Fibroblast of mammary gland (primary cell): Measurements from ENCODE around the gene BGN.

Experiments
- DNase-seq: peaks from one replicate; pipeline ENCODE4 v3.0.0-alpha.2; 2010; ENCODE audit warnings: low read depth
- H3K4me3 ChIP-seq: 2 replicates; pipeline ENCODE4 v1.5.1; 2011; ENCODE audit warnings: low read depth, mild to moderate bottlenecking, low read length, moderate library complexity; ENCODE audit not compliant: control insufficient read depth
- TF ChIP-seq, protein P1 (sequence below): conservative IDR thresholded peaks from 2 replicates; pipeline ENCODE4 v1.5.1; 2011; ENCODE audit warnings: low read depth, low read length, inconsistent platforms; ENCODE audit not compliant: control insufficient read depth, insufficient read depth

Gene BGN

GRCh38 chrX:153456161-153456560, 38.6 kb upstream of the BGN start:
- H3K4me3 ChIP-seq = no peak overlapping the region
- TF ChIP-seq, protein P1, sequence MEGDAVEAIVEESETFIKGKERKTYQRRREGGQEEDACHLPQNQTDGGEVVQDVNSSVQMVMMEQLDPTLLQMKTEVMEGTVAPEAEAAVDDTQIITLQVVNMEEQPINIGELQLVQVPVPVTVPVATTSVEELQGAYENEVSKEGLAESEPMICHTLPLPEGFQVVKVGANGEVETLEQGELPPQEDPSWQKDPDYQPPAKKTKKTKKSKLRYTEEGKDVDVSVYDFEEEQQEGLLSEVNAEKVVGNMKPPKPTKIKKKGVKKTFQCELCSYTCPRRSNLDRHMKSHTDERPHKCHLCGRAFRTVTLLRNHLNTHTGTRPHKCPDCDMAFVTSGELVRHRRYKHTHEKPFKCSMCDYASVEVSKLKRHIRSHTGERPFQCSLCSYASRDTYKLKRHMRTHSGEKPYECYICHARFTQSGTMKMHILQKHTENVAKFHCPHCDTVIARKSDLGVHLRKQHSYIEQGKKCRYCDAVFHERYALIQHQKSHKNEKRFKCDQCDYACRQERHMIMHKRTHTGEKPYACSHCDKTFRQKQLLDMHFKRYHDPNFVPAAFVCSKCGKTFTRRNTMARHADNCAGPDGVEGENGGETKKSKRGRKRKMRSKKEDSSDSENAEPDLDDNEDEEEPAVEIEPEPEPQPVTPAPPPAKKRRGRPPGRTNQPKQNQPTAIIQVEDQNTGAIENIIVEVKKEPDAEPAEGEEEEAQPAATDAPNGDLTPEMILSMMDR = no peak
- DNase-seq = no peak

GRCh38 chrX:153456704-153457103, 38.1 kb upstream of the BGN start:
- TF ChIP-seq, protein P1 = no peak
- DNase-seq = no peak
- H3K4me3 ChIP-seq = no peak overlapping the region

GRCh38 chrX:153457136-153457825, 37.5 kb upstream of the BGN start:
- TF ChIP-seq, protein P1 = no peak
- no peak for DNase-seq
- H3K4me3 ChIP-seq = no peak overlapping the region

DNA sequence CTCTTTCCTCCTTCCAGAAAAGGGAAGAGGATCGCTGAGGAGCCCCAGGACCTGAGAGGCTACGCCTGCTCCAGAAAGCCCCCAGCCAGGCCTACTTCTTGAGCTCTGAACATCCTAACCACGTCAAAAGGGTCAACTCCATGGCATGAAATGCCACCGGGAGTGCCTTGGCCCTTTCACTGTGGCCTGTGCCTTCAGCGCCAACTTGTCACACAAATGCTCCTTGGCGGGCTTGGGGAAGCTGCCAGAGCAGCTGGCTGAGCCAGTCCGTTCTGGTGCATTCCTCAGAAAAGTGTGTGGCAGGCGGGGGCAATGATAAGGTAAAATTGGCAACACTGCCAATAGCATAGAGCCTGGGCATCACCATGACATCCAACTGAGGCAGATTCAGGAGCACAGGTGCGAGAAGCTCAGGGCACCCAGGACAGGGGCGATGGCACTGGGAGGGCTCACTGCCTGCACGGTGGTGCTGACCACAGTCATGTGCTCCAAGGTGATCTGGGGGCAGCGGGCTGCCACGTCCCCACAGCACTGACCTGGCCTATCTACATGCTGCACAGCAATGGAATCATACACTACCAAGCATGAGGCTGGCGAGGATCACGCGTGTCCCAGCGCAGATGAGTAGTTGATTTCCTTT, 36.8 kb upstream of the BGN start:
- no peak for DNase-seq
- TF ChIP-seq, protein P1 = no peak
- no peak overlapping the region for H3K4me3 ChIP-seq

DNA sequence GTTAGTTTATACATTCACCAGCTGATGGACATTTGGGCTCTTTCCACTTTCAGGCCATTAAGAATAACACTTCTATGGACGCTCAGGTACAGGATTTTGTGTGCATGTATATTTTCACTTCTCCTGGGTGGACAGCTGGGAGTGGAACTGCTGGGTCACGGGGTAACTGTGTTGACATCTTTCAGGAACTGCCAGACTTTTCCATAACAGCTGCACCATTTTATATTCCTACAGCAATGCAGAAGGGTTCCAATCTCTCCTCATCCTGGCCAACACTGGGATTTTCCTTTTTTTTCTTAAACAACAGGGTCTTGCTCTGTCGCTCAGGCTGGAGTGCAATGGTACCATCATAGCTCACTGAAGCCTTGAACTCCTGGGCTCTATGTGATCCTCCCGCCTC, 36.3 kb upstream of the BGN start:
- DNase-seq = no peak
- H3K4me3 ChIP-seq = no peak overlapping the region
- TF ChIP-seq, protein P1 = no peak

- no peak overlapping the region for H3K4me3 ChIP-seq
- peak; percentile 12 for DNase-seq
- TF ChIP-seq, protein P1 = no peak
Observed at GRCh38 chrX:153459986-153460385, 34.8 kb upstream of the BGN start.

GRCh38 chrX:153460826-153461225, 34.0 kb upstream of the BGN start:
- H3K4me3 ChIP-seq = no peak overlapping the region
- DNase-seq = peak; percentile 48
- TF ChIP-seq, protein P1 = peak; percentile 58
